WERI-Rb-1 (cell line): ENCODE data around the gene PDHB.
A peak's percentile ranks its signal among the peaks of the same experiment; 100 is the strongest.

Experiments used
- DNase-seq: peaks from one replicate; pipeline ENCODE4 v3.0.0-alpha.2; 2020
- H3K27ac ChIP-seq: fragments of 250-450 bp; sonication (Bioruptor Pico); 2 replicates; pipeline ENCODE4 v1.5.1; 2020; ENCODE audit warnings: mild to moderate bottlenecking, moderate library complexity
- H3K27me3 ChIP-seq: fragments of 250-450 bp; sonication (Bioruptor Pico); 2 replicates; pipeline ENCODE4 v1.5.1; 2021; ENCODE audit warnings: mild to moderate bottlenecking, low read depth, moderate library complexity; ENCODE audit not compliant: insufficient read depth, severe bottlenecking
- H3K36me3 ChIP-seq: fragments of 250-450 bp; sonication (Bioruptor Pico); 2 replicates; pipeline ENCODE4 v1.5.1; 2020; ENCODE audit warnings: mild to moderate bottlenecking, moderate library complexity
- H3K4me3 ChIP-seq: 2 replicates; pipeline ENCODE4 v1.5.1; 2011; ENCODE audit warnings: low read depth, mild to moderate bottlenecking, control low read depth, low read length
- H3K9me3 ChIP-seq: fragments of 250-450 bp; sonication (Bioruptor Pico); 2 replicates; pipeline ENCODE4 v1.5.1; 2021; ENCODE audit warnings: mild to moderate bottlenecking, moderate library complexity; ENCODE audit not compliant: severe bottlenecking
- CTCF ChIP-seq: IDR thresholded peaks from 2 replicates; pipeline ENCODE4 v1.5.1; 2011; ENCODE audit warnings: low read depth, mild to moderate bottlenecking, control low read depth, inconsistent platforms, low read length

Gene PDHB

GRCh38 chr3:58434168-58434504 lies 504 bp upstream of the PDHB start:
- no peak for TF ChIP-seq CTCF
- Histone ChIP-seq H3K27ac (peak overlapping the region; percentile 54), H3K9me3 (no peaks in the 10 kb centered on the region), H3K27me3 (no peaks in the 10 kb centered on the region), H3K4me3 (peak overlapping the region; percentile 19), H3K36me3 (peaks cover 35% of the 10 kb centered on the region)
- no peak for DNase-seq

DNA sequence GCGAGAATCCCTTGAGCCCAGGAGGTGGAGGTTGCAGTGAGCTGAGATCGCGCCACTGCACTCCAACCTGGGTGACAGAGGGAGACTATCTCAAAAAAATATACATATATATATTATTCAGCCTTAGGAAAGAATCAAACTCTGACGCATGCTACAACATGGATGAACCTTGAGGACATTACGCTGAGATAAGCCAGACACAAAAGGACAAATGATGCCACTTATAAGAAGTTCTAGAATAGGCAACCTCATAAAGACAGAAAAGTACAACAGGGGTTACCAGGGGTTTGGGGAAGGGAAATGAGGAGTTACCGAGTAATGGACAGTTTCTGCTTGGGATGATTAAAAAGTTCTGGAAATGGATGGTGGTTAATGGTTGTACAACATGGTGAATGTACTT lies 727 bp downstream of the PDHB start:
- DNase-seq, result no peak

DNA sequence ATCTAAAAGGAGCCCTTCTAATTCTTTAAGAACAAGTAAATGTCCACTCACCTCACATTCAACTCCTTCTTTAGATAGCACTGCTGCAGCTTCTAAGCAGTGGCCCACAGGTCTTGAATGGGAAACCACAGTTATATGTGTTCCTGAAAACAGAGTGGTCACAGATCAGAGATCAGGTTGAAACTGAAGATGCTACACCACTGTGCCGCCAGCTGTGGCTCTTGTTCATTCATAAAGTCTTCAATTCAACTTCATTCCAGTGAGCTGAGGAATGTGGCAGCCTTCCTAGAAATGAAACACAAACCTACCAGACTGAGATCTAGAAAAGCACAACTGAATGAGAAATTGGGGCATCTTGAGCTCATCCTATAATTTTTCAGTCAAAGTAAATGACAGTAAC lies 4.0 kb downstream of the PDHB start:
- no peak overlapping the region for H3K27ac ChIP-seq
- peaks cover 77% of the 10 kb centered on the region for H3K36me3 ChIP-seq
- DNase-seq, result no peak
- H3K9me3 ChIP-seq, result no peaks in the 10 kb centered on the region
- no peak for TF ChIP-seq CTCF
- H3K4me3 ChIP-seq, result no peak overlapping the region
- no peaks in the 10 kb centered on the region for H3K27me3 ChIP-seq

More for the DNA sequence above, 727 bp downstream of the PDHB start:
- Histone ChIP-seq H3K27me3 (no peaks in the 10 kb centered on the region), H3K27ac (peak overlapping the region; percentile 99), H3K36me3 (peaks cover 47% of the 10 kb centered on the region), H3K4me3 (peak overlapping the region; percentile 64), H3K9me3 (no peaks in the 10 kb centered on the region)
- TF ChIP-seq CTCF, result no peak

- TF ChIP-seq CTCF, result no peak
- Histone ChIP-seq H3K9me3 (no peaks in the 10 kb centered on the region), H3K36me3 (peaks cover 83% of the 10 kb centered on the region), H3K27ac (no peak overlapping the region), H3K4me3 (no peak overlapping the region), H3K27me3 (no peaks in the 10 kb centered on the region)
- no peak for DNase-seq
Observed at GRCh38 chr3:58427661-58428361, 5.8 kb downstream of the PDHB start.

DNA sequence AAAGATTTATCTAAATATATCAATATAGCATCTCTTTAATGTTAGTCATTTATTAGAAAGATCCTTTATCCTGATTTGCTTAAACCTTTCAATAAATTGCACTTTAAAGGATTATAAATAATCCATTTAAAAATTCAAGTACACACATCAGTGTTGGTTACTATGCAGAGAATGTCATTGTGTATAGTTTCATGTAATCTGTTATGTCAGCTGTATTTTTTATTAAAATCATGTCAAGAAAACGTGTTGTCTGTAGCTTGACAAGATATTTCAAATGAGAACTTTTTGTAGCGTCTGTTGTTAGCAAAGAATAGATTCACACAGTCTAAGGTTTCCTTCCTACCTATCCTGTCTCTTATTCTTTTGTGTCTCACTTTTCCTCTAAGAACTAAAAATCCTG lies 7.8 kb downstream of the PDHB start:
- Histone ChIP-seq H3K36me3 (peaks cover 67% of the 10 kb centered on the region), H3K27ac (no peak overlapping the region)

More for the DNA sequence above, 7.8 kb downstream of the PDHB start:
- DNase-seq, result no peak
- no peaks in the 10 kb centered on the region for H3K27me3 ChIP-seq
- H3K9me3 ChIP-seq, result no peaks in the 10 kb centered on the region
- H3K4me3 ChIP-seq, result no peak overlapping the region
- no peak for TF ChIP-seq CTCF
